ENCODE data around the gene SPOCK1.
A peak's percentile ranks its signal among the peaks of the same experiment; 100 is the strongest.
"Not testable (repeated sequence)": the region's sequence is repeated elsewhere in the genome, so short reads cannot be mapped to it uniquely, and the experiment has no call there.

The SPOCK1 gene

DNA sequence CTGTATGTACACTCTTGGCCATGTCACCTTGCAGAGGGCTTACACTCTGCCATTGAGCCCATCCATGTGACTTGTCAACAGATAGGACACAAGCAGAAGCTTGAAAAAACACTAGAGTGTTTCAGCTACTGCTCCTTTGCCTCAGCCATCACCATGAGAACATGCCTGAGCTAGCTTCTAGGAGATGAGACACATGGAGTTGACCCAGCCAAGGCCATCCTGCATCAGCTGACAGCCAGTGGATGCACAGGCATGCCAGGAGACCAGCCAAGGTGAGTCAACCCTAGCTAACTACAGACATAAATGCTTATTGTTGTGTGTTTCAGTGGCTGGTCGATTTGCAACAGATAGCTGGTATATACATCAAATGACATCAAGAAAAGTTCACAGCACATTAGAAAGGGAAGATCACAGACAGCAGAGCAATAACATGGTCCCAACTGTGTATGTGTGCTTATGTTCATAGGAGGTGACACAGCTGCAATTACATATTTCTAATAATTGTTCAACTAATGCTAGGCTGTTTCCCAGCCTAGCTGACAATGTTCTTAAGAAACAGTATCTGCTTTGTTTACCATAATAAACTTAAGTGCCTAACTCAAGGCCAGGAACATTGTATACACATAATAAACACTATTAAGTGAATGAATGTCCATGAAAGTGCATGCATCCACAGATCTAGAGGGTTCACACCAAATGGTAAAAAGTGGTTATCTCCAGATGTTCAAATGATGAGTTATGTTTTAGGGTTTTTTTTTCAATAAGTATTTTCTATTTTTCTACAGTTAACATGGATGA, 105.7 kb downstream of the SPOCK1 start:
- DNase-seq: no peak

DNA sequence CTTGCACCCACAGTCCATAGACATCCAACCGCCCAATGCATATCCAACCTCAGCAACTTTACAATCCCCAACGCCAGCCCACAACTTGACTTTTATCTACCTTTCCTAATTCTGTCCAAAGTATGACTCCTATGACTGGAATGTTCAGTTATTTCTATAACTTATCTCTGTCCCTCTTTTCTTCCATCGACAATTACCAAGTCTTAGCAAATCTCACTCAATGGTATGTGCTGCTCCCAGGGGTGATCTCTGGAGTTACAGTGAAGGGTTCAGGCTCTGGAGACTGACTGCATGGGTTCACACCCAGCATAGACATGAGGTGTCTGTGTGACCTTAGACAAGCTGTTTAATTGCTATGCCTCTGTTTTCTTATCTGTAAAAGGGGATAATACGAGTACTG, 106.9 kb downstream of the SPOCK1 start:
- DNase-seq: no peak

DNA sequence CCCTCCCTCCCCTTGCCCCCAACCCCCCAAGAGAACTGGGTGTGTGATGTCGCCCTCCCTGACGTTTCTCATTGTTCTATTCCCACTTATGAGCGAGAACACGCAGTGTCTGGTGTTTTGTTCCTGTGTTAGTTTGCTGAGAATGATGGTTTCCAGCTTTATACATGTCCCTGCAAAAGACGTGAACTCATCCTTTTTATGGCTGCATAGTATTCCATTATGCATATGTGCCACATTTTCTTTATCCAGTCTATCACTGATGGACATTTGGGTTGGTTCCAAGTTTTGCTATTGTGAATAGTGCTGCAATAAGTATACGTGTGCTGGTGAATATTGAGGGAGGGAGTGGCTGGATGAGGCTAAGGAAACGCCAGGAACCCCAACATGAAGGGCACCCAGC, 108.1 kb downstream of the SPOCK1 start:
- not testable (repeated sequence) for DNase-seq

DNA sequence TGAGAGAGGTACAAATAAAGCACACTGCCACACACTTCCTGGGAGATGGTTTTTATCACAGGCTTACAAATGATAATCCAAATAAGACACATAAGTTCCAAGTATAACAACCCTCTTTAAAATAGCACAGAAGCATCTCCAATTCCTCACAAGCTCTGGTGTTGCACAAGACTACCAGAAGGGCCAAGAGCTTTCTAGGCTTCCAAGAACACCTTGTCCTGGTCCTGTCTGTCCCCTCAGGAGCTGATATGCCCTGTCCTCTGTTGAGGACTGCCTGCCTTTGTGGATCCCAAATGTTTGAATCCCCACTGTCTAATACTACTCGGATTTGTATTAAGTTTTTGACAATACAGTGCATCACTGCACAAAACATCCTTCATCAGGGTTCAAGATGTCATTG, 110.1 kb downstream of the SPOCK1 start:
- no peak for DNase-seq

DNA sequence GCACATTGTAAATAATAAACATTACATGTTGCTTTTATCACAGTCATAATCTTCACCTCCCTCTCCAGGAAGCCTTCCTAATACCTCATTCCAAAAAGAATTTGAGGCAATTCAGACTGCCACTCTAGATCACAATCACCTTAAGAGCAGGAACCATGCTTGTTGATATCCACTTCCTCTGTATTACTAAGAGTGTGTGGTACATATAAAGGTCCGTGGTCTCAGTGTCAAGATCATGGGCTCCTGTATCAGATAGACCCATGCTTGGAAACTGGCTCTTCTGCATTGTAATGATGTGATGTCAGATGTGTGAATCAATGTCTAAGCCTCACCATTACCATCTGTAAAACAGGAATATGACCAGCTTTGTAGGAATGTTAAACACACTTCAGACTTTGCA, 114.1 kb downstream of the SPOCK1 start:
- DNase-seq: no peak

DNA sequence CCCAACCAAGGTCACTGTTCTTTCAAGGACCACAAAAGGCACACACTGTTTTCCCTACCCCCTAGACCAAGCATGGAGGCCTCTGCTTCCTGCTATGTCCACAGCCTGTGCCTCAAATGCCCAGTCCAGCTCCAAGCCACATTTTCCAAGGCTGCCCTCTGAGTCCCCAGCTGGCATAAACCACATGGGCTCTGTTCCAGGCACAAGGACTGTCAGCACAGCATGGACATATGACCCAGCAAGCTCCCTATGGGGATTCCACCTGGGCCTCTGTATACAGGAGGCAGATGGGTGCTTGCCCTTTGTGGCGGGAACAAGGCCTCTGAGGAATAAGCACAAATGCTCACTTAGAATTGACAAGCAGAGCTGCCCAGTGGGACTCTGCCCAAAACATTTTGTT, 115.2 kb downstream of the SPOCK1 start:
- no peak for DNase-seq

DNA sequence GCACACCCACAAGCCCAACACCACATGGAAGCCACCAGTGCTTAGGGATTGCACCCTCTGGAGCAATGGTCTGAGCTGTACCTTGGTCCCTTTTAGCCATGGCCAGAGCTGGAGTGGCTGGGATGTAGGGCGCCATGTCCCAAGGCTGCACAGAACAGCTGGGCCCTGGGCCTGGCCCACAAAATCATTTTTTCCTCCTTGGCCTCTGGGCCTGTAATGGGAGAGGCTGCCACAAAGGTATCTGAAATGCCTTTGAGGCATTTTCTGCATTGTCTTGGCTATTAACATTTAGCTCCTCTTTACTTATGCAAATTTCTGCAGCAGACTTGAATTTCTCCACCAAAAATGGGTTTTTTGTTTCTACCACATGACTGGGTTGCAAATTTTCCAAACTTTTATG, 117.6 kb downstream of the SPOCK1 start:
- no peak for DNase-seq

DNA sequence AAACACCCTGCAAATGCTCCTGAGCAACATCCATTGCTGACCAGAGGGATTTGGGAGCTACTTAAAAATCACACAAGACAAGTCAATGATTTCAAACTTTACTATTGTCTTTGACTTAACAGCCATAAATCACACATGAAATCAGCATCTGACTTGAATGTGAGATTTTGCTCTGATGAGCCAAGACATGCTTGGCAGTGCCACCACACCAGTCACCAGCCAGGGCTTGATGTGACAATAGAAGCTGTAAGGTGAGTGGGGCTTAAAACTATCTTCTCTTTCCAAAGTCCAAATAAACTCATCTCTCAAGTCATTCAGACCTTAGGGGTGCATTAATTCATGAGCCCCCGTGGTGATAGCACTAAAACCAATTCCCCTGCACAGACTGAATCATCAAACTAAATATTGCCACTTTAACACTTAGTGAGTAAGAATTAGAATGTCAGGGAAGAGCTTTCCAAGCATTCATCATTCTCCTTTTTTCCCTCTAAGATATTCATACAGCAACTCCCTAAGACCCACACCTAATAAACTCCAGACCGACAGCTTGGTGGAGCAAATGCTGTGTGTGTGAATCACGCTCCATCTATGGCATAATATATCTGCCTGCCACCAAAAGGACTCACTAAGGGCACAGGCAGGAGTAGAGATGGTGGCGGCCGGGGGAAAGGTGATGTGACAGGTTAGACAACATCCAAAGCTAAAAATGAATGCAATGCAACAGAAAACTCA, 119.4 kb downstream of the SPOCK1 start:
- DNase-seq: no peak

DNA sequence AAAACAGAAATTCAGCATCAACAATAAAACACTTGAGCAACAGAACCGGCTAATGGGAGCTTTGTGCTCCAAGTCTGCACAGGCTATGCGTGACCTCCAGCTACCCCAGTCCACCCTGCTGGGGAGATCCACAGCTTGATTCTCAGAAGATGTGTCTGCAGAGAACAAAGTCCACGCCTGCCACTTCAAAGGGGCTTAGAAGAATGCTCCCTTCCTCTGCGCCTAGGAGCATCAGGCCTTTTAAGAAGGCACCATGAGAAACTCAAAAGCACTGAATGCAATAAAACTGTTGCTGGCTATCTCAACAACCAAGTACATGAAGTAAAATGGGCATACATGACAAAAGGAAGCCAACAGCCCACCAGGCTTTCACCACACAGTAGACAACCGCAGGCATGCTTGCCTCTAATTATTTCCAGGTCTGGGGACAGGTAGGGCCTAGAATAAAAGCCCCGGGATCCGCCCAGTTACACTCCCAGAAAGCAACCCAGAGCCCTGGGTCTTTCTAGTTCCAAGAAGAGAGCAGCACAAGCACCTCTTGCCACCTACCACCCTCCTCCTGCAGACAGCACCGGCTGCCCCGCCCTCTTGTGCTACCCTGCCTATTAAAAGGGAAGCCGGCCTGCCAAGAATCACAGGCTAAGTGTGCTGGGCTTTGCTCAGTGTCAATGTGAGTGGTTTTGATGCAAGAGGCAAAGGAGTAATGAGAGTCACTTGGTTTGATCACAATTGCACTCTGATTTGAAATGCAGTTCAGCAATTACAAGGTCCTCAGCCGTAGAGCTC, 123.2 kb downstream of the SPOCK1 start:
- no peak for DNase-seq

DNA sequence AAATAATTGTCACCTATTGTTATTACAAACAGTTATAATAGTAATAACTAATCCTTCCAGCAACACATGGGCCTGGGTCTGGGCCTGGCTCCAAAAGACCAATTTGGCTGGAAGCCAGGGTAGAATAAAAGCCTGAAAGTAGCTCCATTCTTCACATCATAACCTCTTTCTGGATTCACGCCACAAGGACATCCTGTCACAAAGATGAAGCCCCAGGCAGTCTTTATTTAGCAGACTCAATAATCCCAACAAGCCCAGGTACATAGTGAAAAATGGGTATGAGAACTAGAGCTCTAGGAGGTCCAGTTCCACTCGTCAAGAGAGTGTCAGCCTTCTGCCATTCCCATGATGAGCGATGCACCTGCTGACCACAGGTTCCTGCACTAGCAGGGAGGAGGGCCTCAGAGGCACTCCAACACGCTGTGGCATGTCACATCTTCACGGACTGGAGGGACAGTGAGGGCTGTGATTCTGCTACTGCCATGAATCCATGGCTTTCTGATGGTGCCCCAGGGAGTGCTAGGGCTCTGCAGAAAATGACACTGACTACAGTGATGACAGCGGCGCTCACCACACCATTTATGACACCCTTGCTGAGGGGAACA, 124.9 kb downstream of the SPOCK1 start:
- no peak for DNase-seq

DNA sequence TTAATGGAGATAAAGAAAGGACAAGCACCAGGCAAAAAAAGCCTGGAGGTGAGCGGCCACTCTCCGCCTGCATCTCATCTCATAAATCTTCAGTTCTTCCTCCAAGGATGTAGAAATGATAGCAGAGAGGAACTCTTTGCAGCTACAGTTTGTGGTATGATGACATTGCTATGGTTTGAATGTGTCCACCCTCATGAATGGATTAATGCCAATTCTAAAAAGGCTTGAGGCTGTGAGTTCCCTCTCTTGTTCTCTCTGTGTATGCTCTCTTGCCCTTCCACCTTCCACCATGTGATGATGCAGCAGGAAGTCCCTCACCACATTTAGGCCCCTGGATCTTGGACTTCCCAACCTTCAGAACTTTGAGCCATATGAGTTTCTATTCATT, 126.4 kb downstream of the SPOCK1 start:
- DNase-seq: peak; percentile 35

DNA sequence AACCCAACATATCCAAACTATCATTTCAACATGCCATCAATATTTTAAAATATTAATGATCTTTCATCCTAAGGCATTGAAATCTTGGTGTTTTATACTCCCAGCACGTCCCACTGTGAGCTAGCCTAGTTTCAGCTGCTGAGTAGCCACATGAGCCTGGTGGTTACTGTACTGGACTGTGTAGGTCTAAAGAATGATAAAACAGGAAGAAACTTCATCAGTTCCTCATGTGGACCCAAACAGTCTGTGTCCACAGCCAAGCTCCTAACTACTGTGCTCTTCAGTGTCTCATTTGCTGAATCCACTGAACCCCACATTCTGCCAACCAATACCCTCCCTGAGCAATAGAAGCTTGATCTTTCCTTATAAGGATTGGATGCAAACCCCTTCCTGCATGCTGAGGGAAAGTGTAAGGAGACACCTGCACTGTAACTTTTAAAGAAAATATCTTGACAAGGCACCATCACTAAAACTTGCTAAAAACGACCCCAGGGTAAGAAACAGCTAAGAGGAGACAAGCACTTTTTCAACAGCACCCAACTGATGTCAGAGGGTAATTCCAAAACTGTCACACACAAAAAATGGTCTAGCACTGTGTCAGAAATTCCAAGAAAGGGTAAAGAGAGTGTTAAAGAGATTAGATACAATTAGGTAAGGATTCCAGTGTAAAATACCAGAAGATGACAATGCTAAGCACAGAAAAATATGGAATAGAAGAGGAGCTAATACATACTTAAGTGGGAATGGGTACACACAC, 126.9 kb downstream of the SPOCK1 start:
- no peak for DNase-seq

DNA sequence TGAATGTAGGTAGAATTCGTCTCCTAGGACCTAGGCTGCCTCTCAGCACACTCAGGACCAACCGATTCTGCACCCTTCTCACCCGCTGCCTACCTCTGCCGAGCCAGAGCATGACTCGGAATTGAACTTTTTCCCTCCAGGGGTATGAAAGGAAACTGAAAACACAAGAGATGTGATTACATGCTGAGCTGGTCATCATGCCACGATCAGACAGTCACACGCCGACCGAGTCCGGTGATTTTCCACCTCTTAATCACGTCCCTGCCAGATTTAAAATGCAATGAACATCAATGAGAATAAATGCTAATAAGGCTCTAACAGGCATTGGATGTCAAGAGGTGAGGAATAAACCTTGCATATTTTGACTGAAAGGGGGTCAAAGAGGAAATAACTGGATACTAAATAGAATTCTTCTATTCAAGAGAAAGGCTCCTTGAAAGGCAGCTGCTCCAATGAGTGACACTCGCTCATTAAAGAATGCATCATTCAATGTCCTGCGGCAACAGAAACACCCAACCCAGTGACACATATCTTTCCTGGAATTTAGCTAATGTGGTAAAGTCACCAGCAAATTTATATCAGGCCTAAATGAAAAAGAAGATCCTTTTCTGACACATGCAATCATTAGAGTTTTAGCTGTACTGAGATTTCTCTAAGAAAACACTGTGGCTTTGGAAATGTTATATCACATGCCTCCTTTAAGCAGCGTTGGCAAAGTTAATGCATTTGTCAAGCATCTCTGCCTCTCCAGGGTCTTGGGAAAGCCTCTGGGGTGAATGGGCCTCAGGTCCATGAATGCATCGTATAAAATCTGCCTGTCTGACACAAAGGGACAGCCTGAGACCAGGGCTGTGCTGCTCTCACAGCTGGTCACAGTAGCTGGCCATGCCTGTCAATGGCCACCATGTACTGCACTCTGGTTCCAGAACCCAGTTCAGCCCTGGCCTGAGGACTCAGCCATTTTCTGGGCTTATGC, 128.7 kb downstream of the SPOCK1 start:
- peak; percentile 55 for DNase-seq

DNA sequence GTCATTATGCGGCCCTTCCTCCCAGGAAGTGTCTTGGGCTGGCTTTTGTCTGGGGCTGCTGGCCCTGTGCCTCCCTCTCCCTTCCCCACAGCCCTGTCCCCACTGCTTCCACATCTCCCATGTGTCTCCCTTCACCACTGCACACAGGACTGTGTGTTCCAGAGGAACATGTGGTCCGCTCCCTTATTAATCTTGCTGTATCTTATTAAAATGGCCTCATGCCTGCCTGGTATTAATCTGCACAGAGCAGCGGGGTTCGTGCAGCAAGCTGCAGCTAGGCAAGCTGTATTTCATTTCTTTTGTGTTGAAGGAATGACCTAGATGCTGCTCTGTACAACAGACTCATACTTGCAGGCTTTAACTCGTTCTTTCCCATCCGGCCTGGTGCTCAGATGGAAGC, 130.5 kb downstream of the SPOCK1 start:
- no peak for DNase-seq

DNA sequence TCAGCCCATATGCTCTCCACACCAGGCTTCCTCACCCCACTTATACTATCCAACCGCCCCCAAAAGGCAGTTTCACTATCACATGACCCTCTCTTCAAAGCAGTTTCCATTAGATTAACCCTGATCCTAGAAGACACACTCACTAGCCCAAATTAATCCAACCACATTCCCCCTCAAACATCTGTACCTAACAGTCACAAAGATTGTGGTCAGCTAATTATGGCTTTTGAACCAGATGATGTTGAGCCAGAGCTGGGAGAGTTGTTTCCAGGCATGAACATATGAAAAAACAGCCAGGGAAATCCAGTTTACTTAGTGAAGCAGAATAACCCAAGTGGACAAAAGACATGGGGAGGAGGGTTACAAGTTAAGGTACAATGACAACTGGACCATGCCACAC, 131.2 kb downstream of the SPOCK1 start:
- DNase-seq: no peak

DNA sequence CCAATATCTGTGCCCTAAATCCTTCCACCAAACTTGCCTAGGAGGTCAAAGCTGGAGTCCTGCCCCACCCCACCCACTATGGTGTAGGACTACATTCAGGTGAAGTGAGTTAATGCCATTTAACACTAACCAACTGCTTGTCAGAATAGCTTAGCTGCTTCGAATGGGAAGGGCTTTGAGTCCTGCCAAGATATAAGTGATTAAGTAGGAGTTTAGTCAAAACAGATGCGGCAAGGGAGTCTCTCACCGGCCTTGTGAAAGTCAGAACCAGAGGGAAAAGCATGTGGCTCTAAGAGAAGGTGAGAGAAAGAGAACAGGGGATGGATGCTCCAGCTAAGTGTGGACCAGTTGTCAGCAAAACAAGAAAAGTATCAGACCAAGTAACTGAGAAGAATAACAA, 132.6 kb downstream of the SPOCK1 start:
- DNase-seq: peak; percentile 27

DNA sequence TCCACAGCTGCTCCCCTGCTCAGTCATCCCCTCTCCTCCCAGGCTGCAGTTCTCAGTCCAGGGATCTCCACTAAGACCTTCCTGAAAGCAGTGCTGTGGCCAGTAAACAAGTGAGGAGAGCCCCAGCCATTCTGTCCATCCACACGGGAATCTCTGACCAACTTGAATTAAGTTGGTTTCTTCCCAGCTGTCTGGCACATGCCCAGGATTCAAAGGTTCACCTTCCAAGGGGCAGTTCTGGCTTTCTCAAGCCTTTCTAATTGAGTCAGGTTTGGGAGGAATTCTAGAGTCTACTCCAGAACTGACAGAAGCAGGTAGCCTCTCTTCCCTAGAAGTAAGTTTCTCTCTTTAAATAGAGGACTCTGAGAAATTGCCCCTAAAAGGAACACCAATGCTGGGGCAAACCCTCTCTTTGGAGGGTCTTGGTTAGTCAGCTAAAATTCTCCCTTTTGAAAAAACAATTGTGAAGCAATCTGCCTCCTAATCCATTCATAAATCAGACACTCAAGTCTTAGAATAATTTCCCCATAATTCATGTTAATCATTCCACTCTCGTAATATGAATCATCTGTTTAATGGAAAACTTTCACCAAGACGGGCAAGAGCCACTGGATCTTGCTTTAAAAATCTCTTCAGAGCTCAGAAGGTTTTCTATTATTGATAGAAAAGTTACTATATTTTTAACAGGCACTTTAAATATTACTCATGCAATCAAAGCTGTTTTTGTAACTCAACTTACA, 133.8 kb downstream of the SPOCK1 start:
- peak; percentile 60 for DNase-seq

DNA sequence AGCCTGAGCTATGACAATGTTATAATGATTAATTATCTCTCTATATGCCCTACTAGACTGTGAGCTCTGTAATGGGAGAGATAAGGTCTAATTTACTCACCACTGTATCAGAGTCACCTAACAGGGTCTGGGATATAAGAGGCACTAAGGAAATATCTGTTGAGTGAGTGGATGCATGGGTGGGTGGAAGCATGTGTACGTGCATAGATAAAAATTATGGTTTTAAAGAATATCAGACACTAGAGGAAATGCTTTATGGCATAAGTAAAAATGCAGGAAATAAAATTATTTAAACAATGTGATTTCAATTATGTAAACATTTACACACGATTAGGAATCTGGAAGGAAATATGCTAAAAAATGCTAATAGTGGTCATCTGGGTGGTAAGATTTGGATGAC, 137.8 kb downstream of the SPOCK1 start:
- peak; percentile 77 for DNase-seq

DNA sequence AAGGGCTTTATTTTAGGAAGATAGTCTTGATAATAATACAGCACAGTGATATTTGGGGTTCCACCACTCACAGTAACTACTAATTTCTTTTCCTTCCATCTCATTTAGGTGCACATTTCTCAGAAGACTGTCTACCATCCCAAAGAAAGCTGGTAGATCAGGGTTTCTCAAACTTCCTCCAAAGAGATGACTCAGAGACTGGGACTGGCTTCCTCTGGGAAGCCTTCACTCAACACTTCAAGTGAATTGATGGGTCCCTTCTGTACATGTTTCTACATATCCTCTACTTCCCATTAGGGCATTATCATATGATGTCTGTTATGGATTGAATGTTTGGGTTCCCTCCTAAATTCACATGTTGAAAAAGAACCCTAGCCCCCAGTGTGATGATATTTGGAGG, 138.5 kb downstream of the SPOCK1 start:
- peak; percentile 55 for DNase-seq

DNA sequence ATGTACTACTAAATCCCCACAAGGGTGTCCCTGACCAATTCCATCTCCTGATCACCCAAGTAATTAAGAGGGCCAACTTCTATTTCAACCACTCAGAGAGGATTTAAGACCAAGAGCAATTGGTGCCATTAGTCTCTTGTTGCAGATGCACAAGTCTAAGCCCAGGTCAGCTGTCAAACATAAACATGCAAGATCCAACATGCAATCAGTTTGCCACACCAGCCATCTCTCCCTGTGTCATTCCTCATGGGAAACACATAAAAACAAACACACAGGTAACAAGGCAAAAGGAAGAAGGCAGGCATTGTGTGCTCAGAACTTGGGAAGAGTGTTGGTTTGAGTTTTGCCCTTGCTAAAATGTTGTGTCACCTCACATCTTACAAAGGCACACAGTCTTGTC, 139.2 kb downstream of the SPOCK1 start:
- no peak for DNase-seq

DNA sequence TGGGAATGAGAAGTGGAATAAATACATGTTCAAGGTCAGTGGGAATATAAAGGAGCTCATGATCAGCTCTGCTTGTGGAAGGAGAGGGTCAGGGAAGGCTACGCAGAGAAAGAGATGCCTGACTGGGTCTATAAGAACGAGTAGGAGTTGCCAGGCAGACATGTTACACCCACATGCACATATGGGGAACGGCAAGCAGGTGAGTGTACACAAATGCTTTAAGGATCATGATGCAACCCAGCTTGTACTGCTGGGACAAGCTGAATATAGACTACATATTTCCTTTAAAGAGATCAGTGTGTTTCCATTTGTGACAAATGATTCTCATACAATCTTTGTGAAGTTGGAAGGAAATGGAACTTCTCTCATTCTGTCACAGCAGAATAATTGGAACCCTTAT, 141.7 kb downstream of the SPOCK1 start:
- DNase-seq: no peak
